Measurements from ENCODE around the gene PLEKHM2. TPM values are rescaled to one million over a fixed set of nuclear protein-coding genes. Genes with fewer than 3 reads are reported as not detected.

The PLEKHM2 gene
- total and polyA plus RNA-seq, 2 of the 8 experiments (the other 6 are each of a cell fraction or from before 2014, with no cell fraction given): 38.3 to 47.6 TPM

DNA sequence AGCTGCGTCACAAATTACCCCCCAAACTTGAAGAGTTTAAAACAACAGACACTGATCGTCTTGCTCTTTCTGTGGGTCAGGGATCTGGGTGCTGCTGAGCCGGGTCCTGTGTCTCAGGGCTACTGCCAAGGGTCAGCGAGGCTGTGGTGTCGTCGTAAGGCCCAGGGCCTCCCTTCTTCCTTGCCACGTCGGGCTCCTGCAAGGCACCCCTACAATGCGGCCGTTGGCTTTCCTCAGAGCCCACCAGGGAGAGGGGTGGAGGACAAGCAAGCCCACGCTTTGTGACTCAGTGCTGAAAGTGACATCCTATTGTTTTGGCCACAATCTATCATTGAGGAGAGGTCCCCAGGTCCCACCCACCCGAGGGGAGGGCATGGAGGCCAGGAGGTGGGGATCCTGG is 66.8 kb downstream of the PLEKHM2 start:
- Histone ChIP-seq H4K5ac (ENCODE audit: insufficient read length, low read depth, low read length) (no peak overlapping the region), H3K23me2 (ENCODE audit: low read depth, low read length) (0 out of 2 replicates have a peak, but pooled peaks cover 1% of the 10 kb centered on the region), H4K91ac (replicated peaks; ENCODE audit: insufficient read length, low read length) (no peak overlapping the region), H2BK15ac (ENCODE audit: low read length) (no peak overlapping the region), H2AFZ (ENCODE audit: low read length) (no peak overlapping the region), H4K8ac (ENCODE audit: extremely low read depth, insufficient read depth, low read length) (no peak overlapping the region; the same call in 1 of the 2 replicates), H3K79me1 (ENCODE audit: low read depth, low read length) (no peaks in the 10 kb centered on the region), H3K56ac (replicated peaks; ENCODE audit: insufficient read length, low read depth, low read length) (no peak overlapping the region), H3K4me3 (ENCODE audit: extremely low read depth in 1 of 4, insufficient read depth in 2 of 4, low read depth in 3 of 4, low read length in 4 of 4) (no peak overlapping the region), H3K4ac (replicated peaks; ENCODE audit: insufficient read length, low read depth, low read length) (no peak overlapping the region), H2BK12ac (ENCODE audit: low read depth, low read length) (no peak overlapping the region), H2AK5ac (ENCODE audit: low read depth, low read length) (no peak overlapping the region), H3K27me3 (replicated peaks in 1 of 4; ENCODE audit: control insufficient read depth in 3 of 4, extremely low read depth in 1 of 4, insufficient read depth in 3 of 4, low read length in 3 of 4) (no peaks in the 10 kb centered on the region), H2BK20ac (ENCODE audit: low read length) (no peak overlapping the region), H3K9me3 (ENCODE audit: insufficient read depth in 2 of 2, low read depth in 1 of 2, low read length in 1 of 2) (no peaks in the 10 kb centered on the region), H2BK120ac (replicated peaks; ENCODE audit: low read depth, low read length) (no peak overlapping the region), H2BK5ac (ENCODE audit: low read depth, low read length) (no peak overlapping the region), H3K23ac (ENCODE audit: insufficient read length) (no peak overlapping the region), H3K9ac (replicated peaks in 1 of 4; ENCODE audit: extremely low read depth in 1 of 4, low read depth in 3 of 4, low read length in 3 of 4) (no peak overlapping the region), H3K79me2 (ENCODE audit: control insufficient read depth in 1 of 2, insufficient read depth in 2 of 2, low read length in 2 of 2) (no peaks in the 10 kb centered on the region), H3K36me3 (ENCODE audit: control insufficient read depth in 2 of 4, insufficient read depth in 4 of 4, low read length in 3 of 4) (no peaks in the 10 kb centered on the region), H3K4me1 (replicated peaks in 1 of 4; ENCODE audit: control insufficient read depth in 3 of 4, insufficient read depth in 4 of 4, low read length in 3 of 4) (peaks cover 5 to 14% (median 7%) of the 10 kb centered on the region in 4 experiments), H3K14ac (ENCODE audit: insufficient read length) (no peak overlapping the region), H3K4me2 (ENCODE audit: insufficient read depth in 1 of 2, low read depth in 2 of 2, low read length in 2 of 2) (no peak overlapping the region), H3K18ac (ENCODE audit: extremely low read depth, low read length) (no peak overlapping the region), H4K20me1 (replicated peaks in 1 of 2; ENCODE audit: control insufficient read depth in 1 of 2, insufficient read depth in 2 of 2, low read length in 2 of 2) (no peaks in the 10 kb centered on the region), H3K27ac (ENCODE audit: low read depth, low read length) (no peak overlapping the region)
- 91% methylated on average over 8 of the region's 12 CpGs; no CpG with 5 or more reads in 1 of the 2 experiments for WGBS, 2 experiments (ENCODE audit: extremely low coverage in 1 of 2, insufficient coverage in 1 of 2, insufficient read length in 1 of 2, insufficient replicate concordance in 2 of 2, low coverage in 1 of 2, low lambda C conversion rate in 2 of 2, missing lambda C conversion rate in 1 of 2)
- ChIA-PET CTCF (ENCODE audit: partially characterized antibody) (no interaction called here), POLR2A (ENCODE audit: partially characterized antibody) (interaction anchor here (1.1 to 3.3 kb wide), 3 partner anchors 9 to 13 kb away, joined by 3 to 14 read pairs (median 3); partner anchors contain the start of gene FBLIM1)
- FAIRE-seq (no peak), DNase-seq (ENCODE audit: low read depth in 1 of 2, low spot score in 2 of 2) (no peak)

Measured in H1 (cell line).